RKO (cell line): ENCODE measurements around the gene RPTOR.

Experiments
- DNase-seq: peaks from one replicate; pipeline ENCODE4 v3.0.0-alpha.2; 2016; ENCODE audit warnings: low spot score

Gene RPTOR

DNA sequence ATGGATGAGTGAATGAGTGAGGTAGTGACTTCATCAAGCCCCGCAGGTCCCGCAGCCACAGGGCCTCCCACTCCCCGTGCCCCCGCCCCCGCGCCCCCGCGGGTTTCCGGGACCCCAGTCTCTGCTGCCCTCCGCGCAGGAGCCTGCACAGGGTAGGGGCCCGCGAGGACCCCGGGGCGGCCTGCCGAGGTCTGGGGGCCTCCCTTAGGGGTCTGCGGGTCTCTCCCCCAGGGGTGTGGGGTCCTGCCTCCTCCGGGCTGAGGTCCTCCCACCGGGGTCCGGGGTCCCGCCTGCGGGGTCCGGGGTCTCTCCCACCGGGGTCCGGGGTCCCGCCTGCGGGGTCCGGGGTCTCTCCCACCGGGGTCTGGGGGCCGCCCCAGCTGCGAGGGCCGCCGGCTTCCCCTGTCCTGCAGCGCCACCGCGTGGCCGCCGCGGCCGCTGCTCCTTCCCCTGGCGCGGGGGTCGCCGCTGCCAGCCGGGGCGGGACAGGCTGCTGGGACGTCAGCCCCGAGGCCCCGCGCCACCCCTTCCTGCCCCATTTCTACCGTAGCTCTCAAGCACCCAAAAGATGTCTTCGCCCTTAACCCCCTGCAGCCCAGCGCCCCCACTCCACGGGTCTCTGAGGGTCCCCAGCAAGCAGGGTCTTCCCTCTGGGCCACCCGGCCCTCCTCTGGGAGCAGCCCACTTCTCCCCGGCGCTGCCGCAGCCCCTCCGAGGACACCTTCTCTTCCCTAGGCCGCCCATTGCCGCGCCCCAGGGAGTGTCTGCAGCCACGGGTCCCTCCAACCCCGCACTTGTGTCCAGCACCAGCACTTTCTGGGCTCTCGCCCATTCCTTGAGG is 436.6 kb downstream of the RPTOR start:
- no peak for DNase-seq

GRCh38 chr17:80981929-80982425 is 437.3 kb downstream of the RPTOR start:
- no peak for DNase-seq

DNA sequence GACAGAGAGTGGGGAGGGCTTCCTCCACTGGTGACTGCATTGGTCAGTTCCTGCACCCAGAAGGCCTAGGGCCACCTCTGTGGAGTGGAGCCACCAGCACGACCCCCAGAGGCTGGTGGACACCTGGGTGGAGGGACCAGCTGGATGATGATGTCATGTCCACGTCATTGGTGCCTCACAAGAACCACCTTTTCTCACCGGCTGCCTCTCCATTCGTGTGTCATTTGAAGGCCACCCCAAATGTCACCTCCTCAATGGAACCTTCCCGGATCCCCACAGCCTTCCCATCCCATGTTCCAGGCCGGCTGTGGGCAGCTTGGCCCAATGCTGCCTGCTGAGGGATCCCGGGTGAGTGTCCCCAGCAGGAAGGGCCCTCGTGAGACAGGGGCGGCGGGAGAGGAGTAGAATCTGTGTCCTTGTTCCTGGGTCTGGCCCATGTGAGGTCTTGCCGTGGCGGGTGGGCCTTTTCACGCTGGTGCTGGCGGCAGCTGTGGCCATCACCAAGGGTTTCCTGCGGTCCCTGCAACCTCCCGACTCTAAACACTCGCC is 437.9 kb downstream of the RPTOR start:
- no peak for DNase-seq

DNA sequence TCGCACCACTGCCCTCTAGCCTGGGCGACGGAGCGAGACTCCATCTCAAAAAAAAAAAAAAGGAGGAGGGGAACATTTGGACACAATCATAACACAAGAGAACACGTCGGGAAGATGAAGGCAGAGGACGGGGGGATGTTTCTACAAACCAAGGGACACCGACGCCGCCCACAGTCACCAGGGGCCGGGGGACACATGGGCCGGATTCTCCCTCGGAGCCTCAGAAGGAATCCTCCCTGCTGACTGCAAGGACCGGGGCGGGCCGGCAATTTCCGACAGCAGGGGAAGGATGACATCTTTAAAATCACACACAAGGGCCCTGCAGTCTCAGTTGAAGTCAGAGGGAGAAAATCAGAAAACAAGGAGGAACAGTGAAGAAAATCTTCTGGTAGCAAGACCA is 438.9 kb downstream of the RPTOR start:
- no peak for DNase-seq

DNA sequence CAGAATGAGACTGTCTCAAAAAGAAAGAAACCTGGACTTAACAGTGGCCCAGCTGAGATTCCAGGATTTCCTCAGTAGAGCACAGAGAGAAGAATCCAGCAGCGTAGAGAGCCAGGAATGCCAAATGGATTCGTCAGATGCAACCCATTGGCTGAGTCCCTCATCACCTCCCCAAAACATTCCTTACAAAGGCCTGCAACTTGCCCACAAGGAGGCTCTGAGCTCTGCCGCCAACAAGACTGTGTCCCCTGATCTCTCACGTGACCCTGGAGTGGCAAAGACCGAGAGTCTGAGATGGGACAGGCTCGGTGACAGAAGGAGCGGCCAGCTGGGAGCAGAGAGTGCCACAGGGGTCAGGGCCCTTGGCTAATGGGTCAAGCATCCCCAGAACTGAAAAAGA is 440.1 kb downstream of the RPTOR start:
- DNase-seq: no peak

- no peak for DNase-seq
Measured at GRCh38 chr17:80986046-80986445, 441.4 kb downstream of the RPTOR start.

GRCh38 chr17:80986816-80987475 is 442.3 kb downstream of the RPTOR start:
- no peak for DNase-seq

- DNase-seq: no peak
Measured at GRCh38 chr17:80987941-80988461, 443.4 kb downstream of the RPTOR start.

DNA sequence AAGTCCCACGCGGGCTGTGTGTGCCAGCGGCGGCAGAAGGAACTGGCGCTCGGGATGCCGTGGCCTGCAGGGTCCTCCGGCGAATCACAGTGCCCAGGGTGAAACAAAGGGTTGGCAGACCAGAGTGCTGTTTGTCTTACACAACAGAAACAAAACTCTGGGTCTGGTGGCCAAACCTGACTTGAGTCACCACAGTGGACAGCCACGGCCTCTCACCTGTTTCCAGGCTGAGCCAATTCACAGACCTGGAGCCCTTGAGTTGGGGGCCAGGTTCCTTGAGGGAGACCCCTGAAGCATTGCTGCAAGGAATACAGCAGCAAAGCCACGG is 444.9 kb downstream of the RPTOR start:
- DNase-seq: no peak

GRCh38 chr17:80990921-80991644 is 446.4 kb downstream of the RPTOR start:
- DNase-seq: no peak

DNA sequence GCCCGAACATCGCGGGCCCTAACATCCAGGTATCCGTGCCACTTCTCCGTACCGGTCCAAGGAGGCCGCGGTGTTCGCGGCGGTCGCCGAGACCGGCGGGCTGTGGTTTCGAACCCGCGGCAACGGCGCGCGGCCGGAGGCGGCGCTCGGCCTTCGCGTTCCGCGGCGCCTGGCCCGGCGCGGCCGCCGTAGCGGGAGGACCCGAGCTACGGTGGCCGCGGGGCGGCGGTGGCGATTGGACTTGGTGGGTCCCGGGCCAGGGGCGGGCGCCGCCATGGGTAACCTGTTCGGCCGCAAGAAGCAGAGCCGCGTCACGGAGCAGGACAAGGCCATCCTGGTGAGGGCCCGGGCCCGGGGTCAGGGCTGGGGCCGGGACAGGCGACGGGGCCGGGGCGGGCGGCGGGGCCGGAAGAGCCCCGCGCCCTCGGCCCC is 447.0 kb downstream of the RPTOR start, which contains the start of gene CHMP6:
TSS of gene CHMP6 (plus strand) at position 197 of the 432 bp plus-strand sequence. CDS start at position 275, 78 bp downstream.
- peak; percentile 76 for DNase-seq

GRCh38 chr17:80992077-80992947 is 447.7 kb downstream of the RPTOR start:
- no peak for DNase-seq

DNA sequence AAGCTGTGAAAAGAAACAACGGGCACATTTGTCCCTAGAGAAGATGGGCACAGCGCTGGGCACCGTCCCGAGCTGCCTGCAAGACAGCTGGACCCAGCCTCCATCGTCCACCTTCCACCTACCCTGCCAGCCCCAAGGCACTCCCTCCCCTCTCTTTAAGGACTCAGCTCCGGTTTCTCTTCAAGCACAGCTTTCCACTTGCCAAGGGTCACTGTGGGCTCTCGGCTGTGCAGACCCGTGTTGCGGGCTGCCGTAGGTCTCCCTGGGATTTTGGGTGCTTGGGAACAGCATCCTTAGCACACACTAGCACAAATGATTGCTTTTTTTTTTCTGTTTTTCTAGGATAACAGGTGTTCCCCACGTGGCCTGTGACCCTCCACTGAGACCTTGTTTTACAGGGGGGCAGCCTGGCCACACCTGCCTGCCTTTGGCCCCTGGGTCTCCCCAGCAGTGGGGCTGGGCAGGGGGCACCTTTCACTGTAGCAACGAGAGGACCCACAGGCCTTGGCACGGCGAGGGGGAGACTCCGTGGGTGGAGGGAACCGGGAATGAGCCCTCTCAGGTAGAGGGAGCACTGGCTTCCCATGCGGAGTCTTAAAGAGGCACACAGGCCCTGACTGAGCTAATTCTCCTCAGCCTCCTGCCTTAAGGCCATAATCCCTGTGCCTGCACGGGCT is 448.4 kb downstream of the RPTOR start:
- DNase-seq: no peak

DNA sequence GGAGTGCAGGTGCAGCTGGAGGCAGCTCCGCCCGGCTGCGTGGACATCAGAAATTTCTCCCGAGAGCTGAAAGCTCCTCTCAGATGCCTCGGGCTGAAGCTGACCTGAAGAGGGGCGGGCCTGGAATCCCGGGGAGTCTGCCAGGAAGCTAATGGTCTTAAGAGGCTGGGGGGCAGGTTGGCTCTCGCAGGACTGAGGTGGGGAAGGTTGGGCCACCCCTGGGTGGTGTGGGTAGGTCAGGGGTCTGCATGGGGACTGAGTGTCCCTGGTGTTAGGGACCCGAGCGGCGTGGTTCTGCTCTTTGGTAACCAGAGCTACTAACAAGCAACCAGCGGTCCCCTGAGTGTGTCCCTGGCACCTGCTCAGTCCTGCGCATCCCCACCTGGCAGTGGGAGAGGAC is 450.5 kb downstream of the RPTOR start:
- no peak for DNase-seq

- no peak for DNase-seq
Measured at GRCh38 chr17:80996422-80997305, 452.0 kb downstream of the RPTOR start.

DNA sequence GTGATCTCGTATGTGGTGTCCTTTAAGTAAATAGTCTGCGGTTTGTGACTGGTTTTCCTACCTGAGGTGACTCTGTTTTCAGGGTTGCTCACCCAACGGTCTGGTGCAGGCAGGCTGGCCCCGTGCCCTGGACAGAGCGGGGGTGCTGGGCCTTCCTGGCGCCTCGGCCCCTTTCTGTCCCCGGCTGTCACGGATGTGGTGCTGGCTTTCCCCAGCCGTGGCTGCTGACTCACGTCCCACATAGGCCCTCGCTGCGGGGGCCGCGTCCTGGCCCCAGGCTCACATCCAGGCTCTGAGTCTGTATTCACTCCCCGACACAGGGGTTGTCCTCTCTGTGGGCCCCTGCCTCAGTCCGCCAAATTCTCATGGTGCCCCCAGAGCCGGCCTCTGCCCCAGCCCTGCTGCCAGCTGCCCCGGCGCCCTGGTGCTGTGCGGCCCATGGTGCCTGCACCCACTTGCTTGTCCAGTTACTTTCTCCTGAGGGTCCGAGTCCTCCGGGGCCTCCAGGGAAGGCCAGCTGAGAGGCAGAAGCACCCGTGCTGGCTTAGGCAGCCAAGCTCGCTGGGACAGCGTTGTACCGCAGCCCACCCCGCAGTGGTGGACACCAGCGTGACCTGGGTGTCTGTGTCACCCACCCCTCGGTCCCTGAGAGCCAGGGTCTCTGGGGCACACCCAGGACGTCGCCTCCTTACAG is 452.9 kb downstream of the RPTOR start:
- no peak for DNase-seq

DNA sequence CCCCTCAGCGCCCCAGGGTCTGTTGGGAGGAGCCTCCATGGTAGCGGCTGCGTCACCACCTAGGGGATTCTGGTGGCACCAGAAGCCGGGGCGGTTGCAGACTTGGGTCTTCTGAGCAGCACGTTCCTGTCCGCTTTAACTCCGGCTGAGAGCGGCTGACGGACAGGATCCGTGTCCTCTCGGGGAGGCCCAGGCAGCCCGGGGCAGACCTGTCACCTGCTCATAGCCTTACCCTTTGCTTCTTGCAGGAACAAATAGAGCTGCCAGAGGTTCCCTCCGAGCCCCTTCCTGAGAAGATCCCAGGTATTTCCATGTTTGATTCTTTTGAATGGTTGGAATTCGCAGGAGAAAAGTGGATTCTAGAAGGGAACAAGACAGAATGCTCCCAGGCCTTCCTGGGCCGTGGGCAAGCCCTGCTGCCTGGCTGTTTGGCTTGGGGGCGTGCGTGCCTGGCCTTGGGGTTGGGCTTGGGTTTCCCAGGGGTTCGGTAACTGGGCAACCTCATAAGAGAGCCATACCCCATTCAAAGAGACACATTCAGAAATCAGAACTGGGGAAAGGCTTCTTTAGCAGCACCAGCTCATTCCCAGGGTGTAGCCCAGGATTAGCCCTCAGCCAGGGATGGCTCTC is 453.6 kb downstream of the RPTOR start:
- no peak for DNase-seq

DNA sequence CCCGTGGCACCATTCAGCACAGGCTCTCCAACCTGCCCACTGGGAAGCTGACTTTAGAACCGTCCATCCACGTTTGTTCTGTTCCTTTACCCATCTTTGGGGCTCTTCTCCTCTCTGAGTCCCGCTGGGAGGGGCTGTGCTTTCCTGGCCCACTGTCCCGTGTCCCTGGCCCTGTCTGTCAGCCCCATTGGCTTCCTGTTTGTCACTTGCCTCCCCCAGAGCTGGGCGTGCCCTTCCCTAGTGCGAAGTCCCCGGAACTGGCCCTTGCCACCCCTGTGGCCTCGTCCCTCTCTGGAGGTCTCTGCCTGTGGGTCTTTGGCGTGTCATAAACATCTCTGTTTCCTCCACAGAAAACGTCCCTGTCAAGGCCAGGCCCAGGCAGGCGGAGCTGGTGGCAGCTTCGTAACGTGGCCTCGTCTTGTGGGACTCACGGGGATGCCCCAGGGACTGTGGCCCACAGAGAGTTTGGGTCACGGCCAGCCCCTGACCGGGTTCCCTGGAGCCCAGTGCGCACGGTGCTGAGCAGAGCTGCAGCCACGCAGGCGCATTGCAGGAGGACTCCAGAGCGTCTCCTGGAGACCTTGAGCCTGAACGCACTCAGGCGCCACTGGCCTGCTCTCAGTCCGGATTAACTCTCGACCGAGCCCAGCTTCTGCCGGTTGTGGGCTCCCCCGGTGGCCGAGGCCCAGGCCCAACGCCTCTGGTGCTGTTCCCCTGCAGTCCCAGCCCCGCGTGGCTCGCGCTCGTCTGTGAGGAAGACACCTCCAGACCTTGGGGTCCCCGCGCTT is 454.3 kb downstream of the RPTOR start:
- no peak for DNase-seq
